A673 (cell line): ENCODE data around the gene TNRC6C.

ENCODE experiments used
- EZH2 ChIP-seq: fragments of 200-600 bp; sonication (generic); IDR thresholded peaks from 2 replicates; pipeline ENCODE4 v1.6.1; 2017; ENCODE audit warnings: borderline replicate concordance, low read depth, mild to moderate bottlenecking, mixed read lengths, antibody characterized with exemption, low read length; ENCODE audit not compliant: poor library complexity, severe bottlenecking
- TF ChIP-seq, protein P1 (sequence below): fragments of 300-800, 200-600 bp; sonication (generic); conservative IDR thresholded peaks from 2 replicates; pipeline ENCODE4 v1.5.1; 2017; ENCODE audit warnings: low read depth, mild to moderate bottlenecking, antibody characterized with exemption, low read length, moderate library complexity, mixed read lengths

DNA sequence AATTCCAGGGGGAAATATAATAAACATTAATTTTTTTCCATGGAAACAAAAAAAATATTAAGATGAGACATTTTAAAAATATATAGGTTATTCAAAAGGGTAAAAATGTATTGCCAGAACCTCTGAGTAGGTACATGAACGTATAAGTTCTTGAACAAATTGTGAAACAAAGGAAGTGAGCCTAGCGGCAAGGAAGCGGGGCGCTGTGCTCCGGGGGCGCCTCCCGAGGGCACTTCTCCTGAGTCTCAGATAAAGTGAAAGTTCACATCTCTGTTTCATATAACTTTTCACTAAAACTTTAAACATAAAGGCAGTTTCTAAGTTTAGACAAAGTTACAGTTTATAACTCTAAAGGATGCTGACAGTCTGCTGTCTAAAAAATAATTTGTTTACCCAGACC, 52.3 kb downstream of the TNRC6C start:
- TF ChIP-seq, protein P1, sequence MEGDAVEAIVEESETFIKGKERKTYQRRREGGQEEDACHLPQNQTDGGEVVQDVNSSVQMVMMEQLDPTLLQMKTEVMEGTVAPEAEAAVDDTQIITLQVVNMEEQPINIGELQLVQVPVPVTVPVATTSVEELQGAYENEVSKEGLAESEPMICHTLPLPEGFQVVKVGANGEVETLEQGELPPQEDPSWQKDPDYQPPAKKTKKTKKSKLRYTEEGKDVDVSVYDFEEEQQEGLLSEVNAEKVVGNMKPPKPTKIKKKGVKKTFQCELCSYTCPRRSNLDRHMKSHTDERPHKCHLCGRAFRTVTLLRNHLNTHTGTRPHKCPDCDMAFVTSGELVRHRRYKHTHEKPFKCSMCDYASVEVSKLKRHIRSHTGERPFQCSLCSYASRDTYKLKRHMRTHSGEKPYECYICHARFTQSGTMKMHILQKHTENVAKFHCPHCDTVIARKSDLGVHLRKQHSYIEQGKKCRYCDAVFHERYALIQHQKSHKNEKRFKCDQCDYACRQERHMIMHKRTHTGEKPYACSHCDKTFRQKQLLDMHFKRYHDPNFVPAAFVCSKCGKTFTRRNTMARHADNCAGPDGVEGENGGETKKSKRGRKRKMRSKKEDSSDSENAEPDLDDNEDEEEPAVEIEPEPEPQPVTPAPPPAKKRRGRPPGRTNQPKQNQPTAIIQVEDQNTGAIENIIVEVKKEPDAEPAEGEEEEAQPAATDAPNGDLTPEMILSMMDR: no peak
- TF ChIP-seq EZH2: no peak
